Endodermal cell (in vitro differentiated cells): ENCODE measurements around the gene FGFR4. TPM values are rescaled to one million over a fixed set of nuclear protein-coding genes. Genes with fewer than 3 reads are reported as not detected.

Experiments used
- DNase-seq: peaks from one replicate; pipeline ENCODE4 v3.0.0-alpha.2; 2017
- H3K27ac ChIP-seq: 2 replicates; pipeline ENCODE4 v1.5.1; 2013; ENCODE audit warnings: mild to moderate bottlenecking, low read depth, low read length, moderate library complexity
- H3K27me3 ChIP-seq: 2 replicates; pipeline ENCODE4 v1.6.1; 2013; ENCODE audit warnings: mild to moderate bottlenecking, low read length, moderate library complexity; ENCODE audit not compliant: insufficient read depth, control insufficient read depth, poor library complexity, severe bottlenecking
- H3K36me3 ChIP-seq: 2 replicates; pipeline ENCODE4 v1.7.0; 2013; ENCODE audit warnings: mild to moderate bottlenecking, low read length, moderate library complexity; ENCODE audit not compliant: control insufficient read depth, insufficient read depth
- H3K4me1 ChIP-seq: one replicate; pipeline ENCODE4 v1.7.0; 2013; ENCODE audit warnings: low read length; ENCODE audit not compliant: control insufficient read depth, insufficient read depth
- H3K4me3 ChIP-seq: 2 replicates; pipeline ENCODE4 v1.5.1; 2013; ENCODE audit warnings: mild to moderate bottlenecking, low read length, moderate library complexity
- H3K9ac ChIP-seq: 2 replicates; pipeline ENCODE4 v1.6.1; 2013; ENCODE audit warnings: mild to moderate bottlenecking, low read length, moderate library complexity; ENCODE audit not compliant: poor library complexity, severe bottlenecking; ENCODE audit errors: extremely low read depth
- H3K9me3 ChIP-seq: 2 replicates; pipeline ENCODE4 v1.6.1; 2013; ENCODE audit warnings: mild to moderate bottlenecking, low read length, moderate library complexity; ENCODE audit not compliant: control insufficient read depth
- H3K27ac Mint-ChIP-seq: 2 replicates; pipeline ENCODE4 v1.8.0; 2020; ENCODE audit warnings: mixed read lengths
- H3K27me3 Mint-ChIP-seq: 2 replicates; pipeline ENCODE4 v1.8.0; 2021; ENCODE audit warnings: mild to moderate bottlenecking, mixed read lengths; ENCODE audit not compliant: insufficient read depth
- H3K36me3 Mint-ChIP-seq: 2 replicates; pipeline ENCODE4 v1.8.0; 2020; ENCODE audit warnings: low read depth, mixed read lengths
- H3K4me1 Mint-ChIP-seq: 2 replicates; pipeline ENCODE4 v1.8.0; 2020; ENCODE audit warnings: mixed read lengths
- H3K4me3 Mint-ChIP-seq: 2 replicates; pipeline ENCODE4 v1.8.0; 2020; ENCODE audit warnings: mild to moderate bottlenecking, moderate library complexity, mixed read lengths
- H3K9me3 Mint-ChIP-seq: 2 replicates; pipeline ENCODE4 v1.8.0; 2020; ENCODE audit warnings: mild to moderate bottlenecking, mixed read lengths
- WGBS, 2 experiments: methylation state at CpG; one replicate each; pipeline versions ENCODE4 v1.1.5 to v1.1.7; 2013; ENCODE audit warnings: missing lambda C conversion rate in 2 of 2, mixed read lengths in 1 of 2; ENCODE audit not compliant: insufficient coverage in 1 of 2, insufficient read length in 1 of 2; 5-methylcytosine and 5-hydroxymethylcytosine counted together
- total RNA-seq, 2 donors: library from RNA; stranded (reverse); fragmentation: NEBNext Ultra II Directional in 1 of 2; extraction: Animal tissue kit (Norgen Biotek cat#: 25700) in 1 of 2; gene quantifications; 2 replicates in 1 of 2; 3 replicates in 1 of 2; pipeline ENCODE4 v1.2.1, GENCODE V29; 2021
- TF ChIP-seq, protein P1 (sequence below): fragments of 200-600 bp; sonication (generic); conservative IDR thresholded peaks from 2 replicates; pipeline ENCODE4 v1.5.0; 2021; ENCODE audit warnings: antibody characterized with exemption, mild to moderate bottlenecking

Gene FGFR4
- total RNA-seq, 2 donors from 2014 or later = 123 to 131 TPM

DNA sequence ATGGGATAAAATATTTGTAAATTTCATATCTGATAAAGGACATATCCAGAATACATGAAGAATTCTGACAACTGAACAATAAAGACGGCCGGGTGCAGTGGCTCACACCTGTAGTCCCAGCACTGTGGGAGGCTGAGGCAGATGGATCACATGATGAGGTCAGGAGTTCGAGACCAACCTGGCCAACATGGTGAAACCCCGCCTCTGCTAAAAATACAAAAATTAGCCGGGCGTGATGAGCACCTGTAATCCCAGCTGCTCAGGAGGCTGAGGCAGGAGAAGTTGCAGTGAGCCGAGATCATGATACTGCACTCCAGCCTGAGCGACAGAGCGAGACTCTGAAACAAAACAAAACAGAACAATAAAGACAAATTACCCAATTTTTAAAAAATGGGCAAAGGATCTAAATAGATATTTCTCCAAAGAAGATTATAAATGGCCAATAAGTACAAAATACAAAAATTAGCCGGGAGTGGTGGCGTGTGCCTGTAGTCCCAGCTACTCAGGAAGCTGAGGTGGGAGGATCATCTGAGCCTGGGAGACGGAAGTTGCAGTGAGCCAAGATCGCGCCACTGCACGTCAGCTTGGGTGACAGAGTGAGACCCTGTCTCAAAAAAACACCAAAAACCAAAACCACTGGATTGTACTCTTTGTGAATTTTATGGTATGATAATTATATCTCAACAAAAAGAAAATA is 37.2 kb downstream of the FGFR4 start:
- DNase-seq = no peak
- Histone ChIP-seq H3K9me3 (no peaks in the 10 kb centered on the region), H3K27ac (no peak overlapping the region), H3K9ac (no peak overlapping the region), H3K27me3 (no peaks in the 10 kb centered on the region), H3K4me3 (no peak overlapping the region), H3K4me1 (no peaks in the 10 kb centered on the region), H3K36me3 (no peaks in the 10 kb centered on the region)
- H3K36me3 Mint-ChIP-seq = no peaks in the 10 kb centered on the region
- 92 to 97% methylated on average over 10 to 14 of the region's 15 CpGs for WGBS, 2 experiments
- peaks cover 3% of the 10 kb centered on the region for H3K27me3 Mint-ChIP-seq
- H3K4me1 Mint-ChIP-seq = peaks cover 2% of the 10 kb centered on the region
- H3K4me3 Mint-ChIP-seq = no peak overlapping the region
- no peaks in the 10 kb centered on the region for H3K9me3 Mint-ChIP-seq
- H3K27ac Mint-ChIP-seq = no peak overlapping the region
- TF ChIP-seq, protein P1, sequence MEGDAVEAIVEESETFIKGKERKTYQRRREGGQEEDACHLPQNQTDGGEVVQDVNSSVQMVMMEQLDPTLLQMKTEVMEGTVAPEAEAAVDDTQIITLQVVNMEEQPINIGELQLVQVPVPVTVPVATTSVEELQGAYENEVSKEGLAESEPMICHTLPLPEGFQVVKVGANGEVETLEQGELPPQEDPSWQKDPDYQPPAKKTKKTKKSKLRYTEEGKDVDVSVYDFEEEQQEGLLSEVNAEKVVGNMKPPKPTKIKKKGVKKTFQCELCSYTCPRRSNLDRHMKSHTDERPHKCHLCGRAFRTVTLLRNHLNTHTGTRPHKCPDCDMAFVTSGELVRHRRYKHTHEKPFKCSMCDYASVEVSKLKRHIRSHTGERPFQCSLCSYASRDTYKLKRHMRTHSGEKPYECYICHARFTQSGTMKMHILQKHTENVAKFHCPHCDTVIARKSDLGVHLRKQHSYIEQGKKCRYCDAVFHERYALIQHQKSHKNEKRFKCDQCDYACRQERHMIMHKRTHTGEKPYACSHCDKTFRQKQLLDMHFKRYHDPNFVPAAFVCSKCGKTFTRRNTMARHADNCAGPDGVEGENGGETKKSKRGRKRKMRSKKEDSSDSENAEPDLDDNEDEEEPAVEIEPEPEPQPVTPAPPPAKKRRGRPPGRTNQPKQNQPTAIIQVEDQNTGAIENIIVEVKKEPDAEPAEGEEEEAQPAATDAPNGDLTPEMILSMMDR = no peak

DNA sequence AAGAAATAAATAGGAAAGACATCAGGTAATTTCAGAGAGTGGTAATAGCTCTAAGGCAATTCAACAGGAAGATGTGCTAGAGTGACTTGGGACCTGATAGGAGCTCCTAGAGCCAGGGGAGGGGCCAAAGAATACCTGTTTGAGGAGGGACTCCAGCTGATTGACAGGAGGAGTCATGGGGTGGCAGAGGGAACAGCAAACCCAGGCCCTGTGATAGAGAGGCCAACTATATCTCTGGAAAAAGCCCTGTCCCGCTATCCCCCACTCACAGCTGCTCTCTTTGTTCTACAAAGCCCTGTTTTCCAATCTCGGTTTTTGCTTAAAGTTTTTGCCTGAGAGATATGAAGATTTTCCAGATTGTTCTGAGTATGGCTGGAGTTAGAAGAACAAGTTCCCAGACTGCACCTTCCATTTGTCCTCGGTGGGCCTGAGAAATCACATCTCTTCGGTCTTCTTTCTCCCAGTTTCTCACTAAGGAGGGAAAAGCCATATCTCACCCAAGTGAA is 37.8 kb downstream of the FGFR4 start:
- H3K27me3 ChIP-seq = no peaks in the 10 kb centered on the region
- TF ChIP-seq, protein P1 = no peak
- H3K36me3 Mint-ChIP-seq = no peaks in the 10 kb centered on the region
- no peaks in the 10 kb centered on the region for H3K36me3 ChIP-seq
- H3K4me3 Mint-ChIP-seq = no peak overlapping the region
- H3K4me1 Mint-ChIP-seq = peaks cover 2% of the 10 kb centered on the region
- no peaks in the 10 kb centered on the region for H3K9me3 ChIP-seq
- H3K4me3 ChIP-seq = no peak overlapping the region
- H3K9me3 Mint-ChIP-seq = no peaks in the 10 kb centered on the region
- WGBS, 2 experiments = 83 to 90% methylated on average over 2 to 4 of the region's 4 CpGs
- no peaks in the 10 kb centered on the region for H3K4me1 ChIP-seq
- no peak overlapping the region for H3K9ac ChIP-seq
- peaks cover 3% of the 10 kb centered on the region for H3K27me3 Mint-ChIP-seq
- H3K27ac ChIP-seq = no peak overlapping the region
- peak overlapping the region; percentile 36 for H3K27ac Mint-ChIP-seq
- peak; percentile 85 for DNase-seq

DNA sequence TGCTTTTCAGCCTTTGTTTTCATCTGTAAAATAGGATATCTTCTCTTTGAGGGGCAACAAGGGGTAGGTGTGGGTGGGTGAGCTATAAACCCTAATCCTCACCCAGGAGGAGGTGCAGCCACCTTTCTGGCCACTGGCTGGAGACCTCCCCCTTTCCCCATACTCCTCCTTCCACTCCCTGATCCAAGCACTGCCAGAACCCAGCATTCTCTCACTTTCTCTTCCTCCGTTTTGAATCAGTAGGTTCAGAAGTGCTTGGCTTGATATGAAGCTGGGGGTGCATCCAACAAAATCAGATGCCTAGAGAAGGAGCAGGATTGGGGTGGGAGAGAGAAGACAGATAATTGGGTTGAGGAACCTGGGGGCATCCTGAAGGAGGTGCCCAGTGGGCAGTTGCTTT is 40.1 kb downstream of the FGFR4 start:
- no peak overlapping the region for H3K27ac Mint-ChIP-seq
- H3K9me3 Mint-ChIP-seq = no peaks in the 10 kb centered on the region
- Histone ChIP-seq H3K4me3 (no peak overlapping the region), H3K9ac (no peak overlapping the region), H3K9me3 (no peaks in the 10 kb centered on the region), H3K4me1 (no peaks in the 10 kb centered on the region), H3K27me3 (no peaks in the 10 kb centered on the region), H3K36me3 (no peaks in the 10 kb centered on the region), H3K27ac (no peak overlapping the region)
- H3K27me3 Mint-ChIP-seq = peaks cover 3% of the 10 kb centered on the region
- whole genome bisulfite sequencing, 2 experiments = 100% methylated on average over 1 of the region's 1 CpG; no CpG with 5 or more reads in 1 of the 2 experiments
- H3K36me3 Mint-ChIP-seq = no peaks in the 10 kb centered on the region
- H3K4me1 Mint-ChIP-seq = peaks cover 17% of the 10 kb centered on the region
- TF ChIP-seq, protein P1 = no peak
- no peak overlapping the region for H3K4me3 Mint-ChIP-seq
- no peak for DNase-seq
